Subcutaneous adipose tissue (tissue), 4 donors: ENCODE data around the gene ANKRD13B. TPM values are rescaled to one million over a fixed set of nuclear protein-coding genes. Genes with fewer than 3 reads are reported as not detected.

Source experiments
- total RNA-seq, 4 donors: library from RNA; depleted of rRNA; stranded (reverse); fragments of >200 nt; gene quantifications; one replicate each; pipeline ENCODE4 v1.1.0, GENCODE V29; 2016
- TF ChIP-seq, protein P1 (sequence below): fragments of 450-650 bp; IDR thresholded peaks from one replicate; pipeline ENCODE4 v1.5.1; 2016; ENCODE audit warnings: low read depth, mild to moderate bottlenecking, control low read depth, antibody characterized with exemption, moderate library complexity

ANKRD13B gene
- total RNA-seq, 4 donors from 2014 or later, result 6.8 to 19.4 (median 13.0) TPM

DNA sequence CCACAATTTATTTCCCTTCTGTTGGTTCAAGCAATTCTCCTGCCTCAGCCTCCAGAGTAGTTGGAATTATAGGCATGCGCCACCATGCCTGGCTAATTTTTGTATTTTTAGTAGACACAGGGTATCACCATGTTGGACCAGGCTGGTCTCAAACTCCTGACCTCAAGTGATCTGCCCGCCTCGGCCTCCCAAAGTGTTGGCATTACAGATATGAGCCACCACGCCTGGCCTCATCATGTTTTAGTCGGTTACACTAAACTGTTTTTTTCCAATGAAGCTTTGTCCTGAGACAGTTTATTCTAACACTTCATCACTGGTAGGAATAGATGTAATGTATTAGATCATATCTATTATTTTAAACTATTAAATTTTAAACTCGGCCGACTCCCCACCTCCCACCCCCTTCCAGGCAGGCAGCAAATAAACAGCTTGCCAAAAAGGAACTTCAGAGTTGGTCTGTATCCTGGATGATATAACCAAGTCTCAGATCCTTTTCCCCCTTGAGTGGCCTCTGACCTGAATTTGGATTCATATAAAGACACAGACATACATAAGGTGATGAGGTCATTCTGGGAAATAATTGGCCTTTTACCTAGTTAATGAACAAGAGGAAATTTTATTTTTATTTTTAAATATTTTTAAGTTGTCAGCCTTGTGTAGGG is 48.2 kb downstream of the ANKRD13B start:
- TF ChIP-seq, protein P1, sequence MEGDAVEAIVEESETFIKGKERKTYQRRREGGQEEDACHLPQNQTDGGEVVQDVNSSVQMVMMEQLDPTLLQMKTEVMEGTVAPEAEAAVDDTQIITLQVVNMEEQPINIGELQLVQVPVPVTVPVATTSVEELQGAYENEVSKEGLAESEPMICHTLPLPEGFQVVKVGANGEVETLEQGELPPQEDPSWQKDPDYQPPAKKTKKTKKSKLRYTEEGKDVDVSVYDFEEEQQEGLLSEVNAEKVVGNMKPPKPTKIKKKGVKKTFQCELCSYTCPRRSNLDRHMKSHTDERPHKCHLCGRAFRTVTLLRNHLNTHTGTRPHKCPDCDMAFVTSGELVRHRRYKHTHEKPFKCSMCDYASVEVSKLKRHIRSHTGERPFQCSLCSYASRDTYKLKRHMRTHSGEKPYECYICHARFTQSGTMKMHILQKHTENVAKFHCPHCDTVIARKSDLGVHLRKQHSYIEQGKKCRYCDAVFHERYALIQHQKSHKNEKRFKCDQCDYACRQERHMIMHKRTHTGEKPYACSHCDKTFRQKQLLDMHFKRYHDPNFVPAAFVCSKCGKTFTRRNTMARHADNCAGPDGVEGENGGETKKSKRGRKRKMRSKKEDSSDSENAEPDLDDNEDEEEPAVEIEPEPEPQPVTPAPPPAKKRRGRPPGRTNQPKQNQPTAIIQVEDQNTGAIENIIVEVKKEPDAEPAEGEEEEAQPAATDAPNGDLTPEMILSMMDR, result no peak

DNA sequence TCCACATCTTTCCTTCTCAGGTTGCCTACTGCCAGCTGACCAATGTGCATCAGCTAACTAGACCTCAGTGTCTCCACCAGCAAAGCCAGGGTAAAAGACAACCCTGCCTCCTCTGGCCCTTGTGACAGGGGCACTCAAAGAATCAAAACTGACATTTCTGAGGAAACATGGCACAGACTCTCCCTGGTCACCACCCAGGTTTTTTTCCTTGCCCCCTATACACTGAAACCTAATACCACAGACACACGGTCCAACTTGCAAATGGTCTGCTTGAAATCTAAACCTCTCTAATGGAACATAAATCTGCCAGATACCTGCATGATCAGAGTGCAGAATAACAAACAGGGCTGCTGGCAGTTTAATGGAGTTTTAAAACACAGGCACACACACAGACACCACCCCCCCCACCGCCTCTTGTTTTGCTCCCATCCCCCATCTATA is 49.3 kb downstream of the ANKRD13B start:
- TF ChIP-seq, protein P1, result no peak

DNA sequence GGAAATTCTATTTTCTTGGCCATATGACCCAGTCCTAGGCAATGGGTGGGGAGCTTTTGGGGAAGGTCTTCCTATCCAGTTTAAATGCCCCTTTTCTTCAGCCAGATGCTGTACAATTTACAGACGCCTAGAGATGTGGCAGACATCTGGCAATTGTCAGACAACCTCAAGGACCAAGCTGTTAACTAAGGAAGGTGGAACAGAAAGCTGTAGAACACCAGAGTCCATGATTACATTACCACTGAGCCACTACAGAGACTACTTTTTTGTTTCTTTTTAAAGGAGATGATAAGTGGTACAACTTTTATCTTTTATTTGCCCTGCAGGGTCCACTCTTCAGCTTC is 50.9 kb downstream of the ANKRD13B start:
- TF ChIP-seq, protein P1, result no peak

- TF ChIP-seq, protein P1, result no peak
Measured at GRCh38 chr17:29645515-29646051, 52.7 kb downstream of the ANKRD13B start.

DNA sequence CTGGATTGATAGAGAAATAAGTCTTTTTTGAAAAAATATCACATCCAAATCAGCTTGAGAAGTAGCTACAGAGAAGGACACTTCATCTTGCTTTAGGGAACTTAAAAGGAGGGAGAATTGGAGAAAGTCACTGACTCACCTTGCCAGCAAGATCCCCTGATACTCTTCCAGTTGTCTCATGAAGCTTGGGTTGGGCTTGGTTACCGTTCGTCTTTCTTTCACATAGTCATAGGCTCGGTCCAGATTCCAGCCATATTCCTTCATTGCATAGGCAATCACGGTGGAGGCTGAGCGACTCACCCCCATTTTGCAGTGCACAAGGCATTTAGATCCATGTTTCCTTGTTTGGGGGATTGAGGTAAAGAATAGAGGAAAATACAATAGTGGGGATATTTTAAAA is 55.1 kb downstream of the ANKRD13B start:
- TF ChIP-seq, protein P1, result no peak

GRCh38 chr17:29649359-29649758 is 56.4 kb downstream of the ANKRD13B start:
- TF ChIP-seq, protein P1, result no peak

GRCh38 chr17:29650396-29650795 is 57.5 kb downstream of the ANKRD13B start:
- TF ChIP-seq, protein P1, result no peak
